Measurements from ENCODE around the gene SLC5A8. TPM values are rescaled to one million over a fixed set of nuclear protein-coding genes. Genes with fewer than 3 reads are reported as not detected.

The SLC5A8 gene
- total and polyA plus RNA-seq, 2 donors (not counting 1 experiment from before 2014, with no cell fraction given): not detected

GRCh38 chr12:101243616-101244015, 33.6 kb upstream of the SLC5A8 start:
- TF ChIP-seq, protein P1, sequence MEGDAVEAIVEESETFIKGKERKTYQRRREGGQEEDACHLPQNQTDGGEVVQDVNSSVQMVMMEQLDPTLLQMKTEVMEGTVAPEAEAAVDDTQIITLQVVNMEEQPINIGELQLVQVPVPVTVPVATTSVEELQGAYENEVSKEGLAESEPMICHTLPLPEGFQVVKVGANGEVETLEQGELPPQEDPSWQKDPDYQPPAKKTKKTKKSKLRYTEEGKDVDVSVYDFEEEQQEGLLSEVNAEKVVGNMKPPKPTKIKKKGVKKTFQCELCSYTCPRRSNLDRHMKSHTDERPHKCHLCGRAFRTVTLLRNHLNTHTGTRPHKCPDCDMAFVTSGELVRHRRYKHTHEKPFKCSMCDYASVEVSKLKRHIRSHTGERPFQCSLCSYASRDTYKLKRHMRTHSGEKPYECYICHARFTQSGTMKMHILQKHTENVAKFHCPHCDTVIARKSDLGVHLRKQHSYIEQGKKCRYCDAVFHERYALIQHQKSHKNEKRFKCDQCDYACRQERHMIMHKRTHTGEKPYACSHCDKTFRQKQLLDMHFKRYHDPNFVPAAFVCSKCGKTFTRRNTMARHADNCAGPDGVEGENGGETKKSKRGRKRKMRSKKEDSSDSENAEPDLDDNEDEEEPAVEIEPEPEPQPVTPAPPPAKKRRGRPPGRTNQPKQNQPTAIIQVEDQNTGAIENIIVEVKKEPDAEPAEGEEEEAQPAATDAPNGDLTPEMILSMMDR (IDR thresholded peaks at IDR 0.05): no peak
- no peak for TF ChIP-seq EZH2 (IDR thresholded peaks at IDR 0.05; ENCODE audit: borderline replicate concordance, insufficient read depth, low read depth, low read length, poor library complexity, severe bottlenecking)
- H3K9me3 ChIP-seq (ENCODE audit: control extremely low read depth in 1 of 3, control insufficient read depth in 2 of 3, insufficient read depth in 1 of 3, low read length in 2 of 3): peaks cover 0 to 15% (median 13%) of the 10 kb centered on the region in 3 donors
- no peak overlapping the region for H3K4me3 Mint-ChIP-seq
- H3K36me3 ChIP-seq (replicated peaks in 1 of 2; ENCODE audit: control extremely low read depth in 1 of 2, control insufficient read depth in 1 of 2, extremely low read depth in 1 of 2, insufficient read depth in 2 of 2, low read length in 1 of 2): no peaks in the 10 kb centered on the region
- intact Hi-C loops (cut with micrococcal nuclease): no loop called here
- DNase-seq (no peak), ATAC-seq (ENCODE audit: low read depth) (no peak)
- no peaks in the 10 kb centered on the region for H3K4me1 ChIP-seq (ENCODE audit: control insufficient read depth in 2 of 2, insufficient read depth in 2 of 2, low read length in 2 of 2)
- WGBS (ENCODE audit: insufficient coverage): 75% methylated on average over 1 of the region's 2 CpGs
- no peak overlapping the region for H3K9ac ChIP-seq (ENCODE audit: low read length)
- H3K79me2 ChIP-seq (ENCODE audit: control insufficient read depth, insufficient read depth, low read length): no peaks in the 10 kb centered on the region
- H3K9me3 Mint-ChIP-seq (ENCODE audit: insufficient read depth): no peaks in the 10 kb centered on the region
- H3K4me1 Mint-ChIP-seq: no peaks in the 10 kb centered on the region
- ChIA-PET CTCF (no interaction called here), POLR2A (no interaction called here)
- no peak overlapping the region for H3K27ac ChIP-seq (ENCODE audit: low read length in 2 of 2)
- H4K20me1 ChIP-seq (ENCODE audit: control insufficient read depth, insufficient read depth, low read length, poor library complexity, severe bottlenecking): no peaks in the 10 kb centered on the region
- H3K27ac Mint-ChIP-seq: no peak overlapping the region
- peaks cover 3% of the 10 kb centered on the region for H3K27me3 Mint-ChIP-seq
- peaks cover 0 to 3% (median 0%) of the 10 kb centered on the region in 4 experiments for H3K27me3 ChIP-seq (replicated peaks in 1 of 4; ENCODE audit: control extremely low read depth in 1 of 4, control insufficient read depth in 3 of 4, insufficient read depth in 4 of 4, low read length in 3 of 4)
- H2AFZ ChIP-seq (ENCODE audit: insufficient read depth, low read depth, low read length, poor library complexity, severe bottlenecking): no peak overlapping the region
- no peak overlapping the region for H3K4me3 ChIP-seq (ENCODE audit: control extremely low read depth in 1 of 5, extremely low read depth in 1 of 5, insufficient read depth in 1 of 5, low read depth in 2 of 5, low read length in 4 of 5)
- H3K4me2 ChIP-seq (replicated peaks; ENCODE audit: low read depth, low read length, poor library complexity, severe bottlenecking): no peak overlapping the region

DNA sequence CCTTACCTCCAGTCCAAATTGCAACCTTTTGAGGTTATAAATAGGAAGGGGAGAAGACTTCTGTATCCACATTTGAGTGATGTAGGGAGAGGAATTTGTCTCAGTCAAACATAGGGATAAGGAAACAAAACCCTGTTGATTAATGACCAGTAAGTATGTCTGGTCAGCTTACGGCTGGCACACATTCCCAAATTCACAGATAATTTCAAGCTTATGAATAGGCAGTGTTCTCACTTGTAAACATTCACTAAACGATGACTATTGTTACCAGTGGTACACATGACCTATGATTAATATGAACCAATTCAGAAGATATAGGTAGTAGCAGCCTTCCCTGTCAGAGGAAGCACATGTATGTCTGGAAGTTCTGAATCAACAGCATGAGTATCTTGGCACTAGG, 33.0 kb upstream of the SLC5A8 start:
- H3K9me3 ChIP-seq (ENCODE audit: control extremely low read depth in 1 of 3, control insufficient read depth in 2 of 3, insufficient read depth in 1 of 3, low read length in 2 of 3): peaks cover 0 to 15% (median 13%) of the 10 kb centered on the region in 3 donors
- intact Hi-C loops (cut with micrococcal nuclease): no loop called here
- TF ChIP-seq EZH2 (IDR thresholded peaks at IDR 0.05; ENCODE audit: borderline replicate concordance, insufficient read depth, low read depth, low read length, poor library complexity, severe bottlenecking): no peak
- TF ChIP-seq, protein P1 (IDR thresholded peaks at IDR 0.05): no peak
- H3K27me3 ChIP-seq (replicated peaks in 1 of 4; ENCODE audit: control extremely low read depth in 1 of 4, control insufficient read depth in 3 of 4, insufficient read depth in 4 of 4, low read length in 3 of 4): peaks cover 0 to 3% (median 0%) of the 10 kb centered on the region in 4 experiments
- Mint-ChIP-seq H3K4me1 (no peaks in the 10 kb centered on the region), H3K27ac (no peak overlapping the region), H3K27me3 (peaks cover 3% of the 10 kb centered on the region), H3K4me3 (no peak overlapping the region), H3K9me3 (ENCODE audit: insufficient read depth) (no peaks in the 10 kb centered on the region)
- no peaks in the 10 kb centered on the region for H3K4me1 ChIP-seq (ENCODE audit: control insufficient read depth in 2 of 2, insufficient read depth in 2 of 2, low read length in 2 of 2)
- no peaks in the 10 kb centered on the region for H3K79me2 ChIP-seq (ENCODE audit: control insufficient read depth, insufficient read depth, low read length)
- no peak overlapping the region for H2AFZ ChIP-seq (ENCODE audit: insufficient read depth, low read depth, low read length, poor library complexity, severe bottlenecking)
- no peak for DNase-seq
- no peak overlapping the region for H3K4me3 ChIP-seq (ENCODE audit: control extremely low read depth in 1 of 5, extremely low read depth in 1 of 5, insufficient read depth in 1 of 5, low read depth in 2 of 5, low read length in 4 of 5)
- no peak overlapping the region for H3K4me2 ChIP-seq (replicated peaks; ENCODE audit: low read depth, low read length, poor library complexity, severe bottlenecking)
- no peaks in the 10 kb centered on the region for H3K36me3 ChIP-seq (replicated peaks in 1 of 2; ENCODE audit: control extremely low read depth in 1 of 2, control insufficient read depth in 1 of 2, extremely low read depth in 1 of 2, insufficient read depth in 2 of 2, low read length in 1 of 2)
- ChIA-PET CTCF (no interaction called here), POLR2A (no interaction called here)
- ATAC-seq (ENCODE audit: low read depth): no peak
- no peak overlapping the region for H3K9ac ChIP-seq (ENCODE audit: low read length)
- no peak overlapping the region for H3K27ac ChIP-seq (ENCODE audit: low read length in 2 of 2)
- no CpG with 5 or more reads among the region's 2 CpGs for WGBS (ENCODE audit: insufficient coverage)
- no peaks in the 10 kb centered on the region for H4K20me1 ChIP-seq (ENCODE audit: control insufficient read depth, insufficient read depth, low read length, poor library complexity, severe bottlenecking)
